Activated CD8-positive, alpha-beta memory T cell treated with anti-CD3 and anti-CD28 coated beads, Interleukin-2, amount 50 U/mL, for 48 hours (primary cell): ENCODE data around the gene CPEB4.

Source experiments
- DNase-seq: peaks from one replicate; pipeline ENCODE4 v3.0.0-alpha.2; 2020

Gene CPEB4

GRCh38 chr5:173887610-173888472 lies at the start of gene CPEB4:
Gene CPEB4, plus strand, starts transcription at chr5:173888349. Its CDS starts 1,385 bp downstream, at chr5:173889734.
- DNase-seq: peak; percentile 94

- DNase-seq: no peak
These were observed 48.9 kb upstream of the CPEB4 start for GRCh38 chr5:173839117-173839713.

GRCh38 chr5:173840111-173840983 lies 47.8 kb upstream of the CPEB4 start:
- no peak for DNase-seq

- no peak for DNase-seq
These were observed 46.4 kb upstream of the CPEB4 start for GRCh38 chr5:173841710-173842109.

- DNase-seq: no peak
These were observed 44.4 kb upstream of the CPEB4 start for GRCh38 chr5:173843794-173844193.

GRCh38 chr5:173845321-173845720 lies 42.8 kb upstream of the CPEB4 start:
- no peak for DNase-seq

GRCh38 chr5:173846929-173847501 lies 41.1 kb upstream of the CPEB4 start:
- no peak for DNase-seq

GRCh38 chr5:173848986-173849596 lies 39.1 kb upstream of the CPEB4 start:
- no peak for DNase-seq

GRCh38 chr5:173849908-173850307 lies 38.2 kb upstream of the CPEB4 start:
- DNase-seq: no peak

- no peak for DNase-seq
These were observed 37.5 kb upstream of the CPEB4 start for GRCh38 chr5:173850659-173851058.

- no peak for DNase-seq
These were observed 36.4 kb upstream of the CPEB4 start for GRCh38 chr5:173851595-173852243.

- DNase-seq: no peak
These were observed 35.3 kb upstream of the CPEB4 start for GRCh38 chr5:173852790-173853359.

- DNase-seq: no peak
These were observed 34.6 kb upstream of the CPEB4 start for GRCh38 chr5:173853370-173854131.

GRCh38 chr5:173855162-173855994 lies 32.8 kb upstream of the CPEB4 start:
- DNase-seq: no peak

- DNase-seq: no peak
These were observed 32.0 kb upstream of the CPEB4 start for GRCh38 chr5:173855995-173856656.

GRCh38 chr5:173857234-173857633 lies 30.9 kb upstream of the CPEB4 start:
- no peak for DNase-seq

- DNase-seq: no peak
These were observed 30.0 kb upstream of the CPEB4 start for GRCh38 chr5:173858021-173858669.

- no peak for DNase-seq
These were observed 29.3 kb upstream of the CPEB4 start for GRCh38 chr5:173858670-173859407.
